Brain microvascular endothelial cell (primary cell): ENCODE data around the gene TMEM108.

Experiments
- DNase-seq: peaks from one replicate; pipeline ENCODE4 v3.0.0-alpha.2; 2020
- H3K27ac ChIP-seq: fragments of 250-450 bp; sonication (Bioruptor Pico); 2 replicates; pipeline ENCODE4 v1.5.1; 2020; ENCODE audit warnings: mild to moderate bottlenecking, moderate library complexity
- H3K27me3 ChIP-seq: fragments of 250-450 bp; sonication (Bioruptor Pico); replicated peaks from 2 replicates; pipeline ENCODE4 v1.5.1; 2020; ENCODE audit warnings: mild to moderate bottlenecking
- H3K36me3 ChIP-seq: fragments of 250-450 bp; sonication (Bioruptor Pico); replicated peaks from 2 replicates; pipeline ENCODE4 v1.5.1; 2020; ENCODE audit warnings: mild to moderate bottlenecking
- H3K4me3 ChIP-seq: 2 replicates; pipeline ENCODE4 v1.5.1; 2011; ENCODE audit warnings: low read depth, mild to moderate bottlenecking, control low read depth, low read length, moderate library complexity
- in situ Hi-C: cut with HindIII; loops from 2 replicates; pipeline ENCODE4 v1.10.0; 2017; ENCODE audit warnings: low sequenced_read_pairs, low pct_ligation_motif_present
- TF ChIP-seq, protein P1 (sequence below): IDR thresholded peaks from 2 replicates; pipeline ENCODE4 v1.5.1; 2011; ENCODE audit warnings: low read depth, mild to moderate bottlenecking, moderate library complexity, low read length, control low read depth, inconsistent platforms; ENCODE audit errors: missing control alignments

The TMEM108 gene

GRCh38 chr3:133246119-133246518, 207.9 kb downstream of the TMEM108 start:
- no peak overlapping the region for H3K27ac ChIP-seq
- TF ChIP-seq, protein P1, sequence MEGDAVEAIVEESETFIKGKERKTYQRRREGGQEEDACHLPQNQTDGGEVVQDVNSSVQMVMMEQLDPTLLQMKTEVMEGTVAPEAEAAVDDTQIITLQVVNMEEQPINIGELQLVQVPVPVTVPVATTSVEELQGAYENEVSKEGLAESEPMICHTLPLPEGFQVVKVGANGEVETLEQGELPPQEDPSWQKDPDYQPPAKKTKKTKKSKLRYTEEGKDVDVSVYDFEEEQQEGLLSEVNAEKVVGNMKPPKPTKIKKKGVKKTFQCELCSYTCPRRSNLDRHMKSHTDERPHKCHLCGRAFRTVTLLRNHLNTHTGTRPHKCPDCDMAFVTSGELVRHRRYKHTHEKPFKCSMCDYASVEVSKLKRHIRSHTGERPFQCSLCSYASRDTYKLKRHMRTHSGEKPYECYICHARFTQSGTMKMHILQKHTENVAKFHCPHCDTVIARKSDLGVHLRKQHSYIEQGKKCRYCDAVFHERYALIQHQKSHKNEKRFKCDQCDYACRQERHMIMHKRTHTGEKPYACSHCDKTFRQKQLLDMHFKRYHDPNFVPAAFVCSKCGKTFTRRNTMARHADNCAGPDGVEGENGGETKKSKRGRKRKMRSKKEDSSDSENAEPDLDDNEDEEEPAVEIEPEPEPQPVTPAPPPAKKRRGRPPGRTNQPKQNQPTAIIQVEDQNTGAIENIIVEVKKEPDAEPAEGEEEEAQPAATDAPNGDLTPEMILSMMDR = no peak
- in situ Hi-C loops = no loop called here
- H3K4me3 ChIP-seq = no peak overlapping the region
- no peak for DNase-seq
- H3K27me3 ChIP-seq = no peaks in the 10 kb centered on the region
- H3K36me3 ChIP-seq = no peaks in the 10 kb centered on the region

DNA sequence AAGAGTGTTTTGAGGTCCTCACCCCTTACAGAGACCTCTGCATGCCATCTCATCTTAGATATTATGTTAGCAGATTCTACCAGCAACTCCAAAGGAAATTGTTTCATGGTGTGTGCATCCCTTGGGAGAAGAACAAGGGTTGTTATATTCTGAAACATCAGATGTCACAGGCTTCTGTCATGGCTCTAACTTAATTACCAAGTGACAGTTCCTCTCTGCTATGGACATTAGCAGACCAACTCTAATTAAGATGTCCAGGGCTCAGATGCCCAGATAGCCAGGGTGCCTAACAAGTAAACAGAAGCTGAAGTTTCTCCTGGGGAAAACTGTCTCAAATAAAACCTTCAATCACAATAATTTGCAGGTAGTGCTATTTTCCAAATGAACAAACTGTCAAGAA, 208.6 kb downstream of the TMEM108 start:
- Histone ChIP-seq H3K27me3 (no peaks in the 10 kb centered on the region), H3K36me3 (no peaks in the 10 kb centered on the region), H3K4me3 (no peak overlapping the region), H3K27ac (no peak overlapping the region)
- TF ChIP-seq, protein P1 = no peak
- no peak for DNase-seq
- in situ Hi-C loops = no loop called here

GRCh38 chr3:133248389-133248788, 210.2 kb downstream of the TMEM108 start:
- Histone ChIP-seq H3K27ac (no peak overlapping the region), H3K4me3 (no peak overlapping the region), H3K27me3 (no peaks in the 10 kb centered on the region), H3K36me3 (no peaks in the 10 kb centered on the region)
- no peak for DNase-seq
- in situ Hi-C loops = no loop called here
- TF ChIP-seq, protein P1 = no peak

DNA sequence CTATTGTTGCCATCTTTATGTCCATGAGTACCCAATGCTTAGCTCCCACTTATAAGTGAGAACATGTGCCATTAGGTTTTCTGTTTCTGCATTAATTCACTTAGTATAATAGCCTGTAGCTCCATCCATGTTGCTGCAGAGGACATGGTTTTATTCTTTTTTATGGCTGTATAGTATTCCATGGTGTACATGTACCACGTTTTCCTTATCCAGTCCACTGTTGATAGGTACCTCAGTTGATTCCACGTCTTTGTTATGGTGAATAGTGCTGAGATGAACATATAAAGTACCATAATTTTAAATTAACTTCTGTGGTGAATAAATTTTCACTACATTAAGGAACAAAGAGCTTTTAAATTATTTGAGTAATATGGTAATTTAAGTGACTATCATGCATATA, 211.3 kb downstream of the TMEM108 start:
- in situ Hi-C loops = no loop called here
- Histone ChIP-seq H3K4me3 (no peak overlapping the region), H3K27ac (no peak overlapping the region), H3K36me3 (no peaks in the 10 kb centered on the region), H3K27me3 (no peaks in the 10 kb centered on the region)
- TF ChIP-seq, protein P1 = no peak
- DNase-seq = no peak

GRCh38 chr3:133254151-133254550, 216.0 kb downstream of the TMEM108 start:
- no peak for DNase-seq
- Histone ChIP-seq H3K27ac (no peak overlapping the region), H3K4me3 (no peak overlapping the region), H3K36me3 (no peaks in the 10 kb centered on the region), H3K27me3 (no peaks in the 10 kb centered on the region)
- in situ Hi-C loops = no loop called here
- TF ChIP-seq, protein P1 = no peak

- TF ChIP-seq, protein P1 = no peak
- Histone ChIP-seq H3K27me3 (no peaks in the 10 kb centered on the region), H3K36me3 (no peaks in the 10 kb centered on the region), H3K27ac (no peak overlapping the region), H3K4me3 (no peak overlapping the region)
- no peak for DNase-seq
- in situ Hi-C loops = no loop called here
Measured at GRCh38 chr3:133254716-133255115, 216.5 kb downstream of the TMEM108 start.
